ENCODE measurements around the gene TMEM183A. TPM values are rescaled to one million over a fixed set of nuclear protein-coding genes. Genes with fewer than 3 reads are reported as not detected.
A peak's percentile ranks its signal among the peaks of the same experiment; 100 is the strongest.

The TMEM183A gene
- total RNA-seq, 1 donor from 2014 or later, result 81.9 TPM

DNA sequence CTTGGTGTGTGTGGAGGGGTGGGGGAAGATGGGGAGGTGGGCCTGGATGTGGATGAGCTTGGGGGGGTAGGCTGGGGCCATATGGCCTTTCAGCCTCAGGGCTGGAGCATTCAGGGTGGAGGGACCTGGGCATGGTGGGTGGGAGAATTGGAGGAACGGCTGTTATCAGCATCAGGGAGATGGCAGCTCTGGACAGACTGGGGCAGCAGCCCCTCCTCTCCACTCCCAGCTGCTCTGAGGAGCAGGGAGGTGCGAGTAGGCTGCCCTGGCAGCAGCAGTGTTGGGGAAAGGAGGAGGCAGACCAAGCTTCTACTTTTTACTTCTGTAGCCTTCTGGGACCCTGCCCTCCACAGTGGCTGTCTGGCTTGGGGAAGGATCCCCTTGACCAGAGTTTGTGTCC is 29.4 kb downstream of the TMEM183A start:
- no peak for DNase-seq (ENCODE audit: low read depth)
- H3K36me3 ChIP-seq (ENCODE audit: control insufficient read depth, insufficient read depth, low read length), result no peaks in the 10 kb centered on the region
- no peak overlapping the region for H3K4me3 ChIP-seq (ENCODE audit: low read depth, low read length)
- H3K27me3 ChIP-seq (ENCODE audit: control insufficient read depth, insufficient read depth, low read length), result peaks cover 2% of the 10 kb centered on the region
- no peak for TF ChIP-seq CTCF (IDR thresholded peaks at IDR 0.05; ENCODE audit: insufficient read depth, low read length, poor library complexity, severe bottlenecking)

DNA sequence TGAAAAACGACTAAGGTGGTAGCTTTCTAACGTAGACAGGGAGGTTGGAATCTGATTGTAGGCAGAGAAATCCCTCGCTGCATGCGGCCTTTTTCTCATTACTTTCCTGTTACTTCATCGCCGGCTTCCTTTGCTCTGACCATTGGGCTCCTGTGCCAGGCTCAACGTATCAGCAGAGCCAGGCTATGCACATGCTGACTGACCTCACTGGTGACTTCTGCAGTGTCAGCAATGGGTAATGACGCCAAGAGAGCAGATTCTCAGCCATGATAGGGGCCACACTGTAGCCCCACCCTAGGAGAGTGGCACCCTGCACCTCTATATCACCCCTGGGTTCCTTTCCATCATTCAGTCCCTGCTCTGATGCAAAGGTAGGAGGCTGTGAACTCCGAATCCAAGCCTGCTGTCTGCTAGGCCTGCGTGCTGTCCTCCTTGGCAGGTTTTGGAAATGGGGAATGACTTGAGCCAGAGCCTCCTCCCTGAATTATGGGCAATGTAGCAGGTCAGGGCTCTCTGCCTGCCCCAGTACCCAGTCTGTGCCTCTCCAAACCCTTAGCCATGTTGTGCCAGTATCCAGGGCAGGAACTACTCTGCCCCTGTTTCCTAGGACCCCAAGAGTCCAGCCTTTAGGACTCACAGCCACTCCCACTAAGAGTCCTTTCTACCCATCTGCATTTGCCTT is 30.5 kb downstream of the TMEM183A start:
- no peak overlapping the region for H3K4me3 ChIP-seq (ENCODE audit: low read depth, low read length)
- no peak for TF ChIP-seq CTCF (IDR thresholded peaks at IDR 0.05; ENCODE audit: insufficient read depth, low read length, poor library complexity, severe bottlenecking)

DNA sequence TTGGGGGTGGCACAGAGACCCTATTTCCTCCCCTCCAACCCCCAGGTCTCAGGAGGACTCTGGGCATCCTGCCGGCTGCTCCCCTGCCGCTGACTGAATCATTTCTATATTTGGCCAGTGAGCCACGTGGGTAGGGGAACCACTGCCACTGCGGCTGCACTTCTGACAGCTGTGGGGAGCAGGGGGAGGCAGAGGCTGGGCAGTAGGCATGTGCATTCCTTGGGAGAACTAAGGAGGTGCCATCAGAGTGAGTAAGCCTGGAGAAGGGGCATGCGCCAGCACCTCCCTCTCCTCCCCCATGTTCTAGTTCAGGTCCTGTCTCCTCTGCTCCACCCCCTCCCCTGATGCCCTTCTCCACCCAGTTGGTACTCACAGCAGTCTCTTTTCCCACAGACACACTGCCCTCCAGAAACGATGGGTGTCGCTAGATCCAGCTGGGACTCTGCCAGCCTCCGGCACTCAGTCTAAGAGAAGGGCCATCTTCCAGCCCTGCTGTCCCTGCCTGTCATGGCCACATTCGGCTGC is 31.1 kb downstream of the TMEM183A start:
- DNase-seq (ENCODE audit: low read depth), result peak; percentile 82
- Histone ChIP-seq H3K36me3 (ENCODE audit: control insufficient read depth, insufficient read depth, low read length) (no peaks in the 10 kb centered on the region), H3K27me3 (ENCODE audit: control insufficient read depth, insufficient read depth, low read length) (peaks cover 2% of the 10 kb centered on the region), H3K4me3 (ENCODE audit: low read depth, low read length) (no peak overlapping the region)
- peak; percentile 8 for TF ChIP-seq CTCF (IDR thresholded peaks at IDR 0.05; ENCODE audit: insufficient read depth, low read length, poor library complexity, severe bottlenecking)

More for the DNA sequence above, 30.5 kb downstream of the TMEM183A start:
- DNase-seq (ENCODE audit: low read depth), result no peak
- Histone ChIP-seq H3K27me3 (ENCODE audit: control insufficient read depth, insufficient read depth, low read length) (peaks cover 2% of the 10 kb centered on the region), H3K36me3 (ENCODE audit: control insufficient read depth, insufficient read depth, low read length) (no peaks in the 10 kb centered on the region)

DNA sequence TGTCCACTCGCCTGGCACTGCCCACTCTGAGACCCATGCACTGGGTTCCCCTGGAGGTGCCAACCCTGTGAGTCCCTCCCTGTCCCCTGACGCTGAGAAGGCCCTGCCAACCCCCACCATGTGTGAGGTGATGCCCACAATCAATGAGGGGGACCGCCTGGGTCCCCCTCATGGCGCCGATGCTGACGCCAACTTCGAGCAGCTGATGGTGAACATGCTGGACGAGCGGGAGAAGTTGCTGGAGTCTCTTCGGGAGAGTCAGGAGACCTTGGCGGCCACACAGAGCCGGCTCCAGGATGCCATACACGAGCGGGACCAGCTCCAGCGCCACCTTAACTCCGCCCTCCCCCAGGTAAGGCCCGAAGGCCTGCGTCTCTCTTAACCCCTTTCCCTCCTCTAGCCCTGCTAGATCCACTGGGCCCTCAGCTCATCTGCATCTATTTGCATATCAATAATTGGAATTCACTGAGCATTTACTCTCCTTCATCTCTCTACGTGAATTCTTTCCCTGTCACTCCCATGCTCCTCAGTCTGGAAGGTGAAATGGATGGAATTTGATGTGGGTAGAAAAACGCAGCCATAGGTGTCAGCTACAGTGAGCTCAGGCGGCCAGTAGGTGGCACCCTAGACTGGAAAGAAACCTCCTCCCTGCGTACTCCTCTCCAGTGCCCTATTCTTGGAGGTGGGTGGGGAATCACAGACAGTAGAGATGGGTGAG is 31.9 kb downstream of the TMEM183A start:
- DNase-seq (ENCODE audit: low read depth), result peak; percentile 23
- Histone ChIP-seq H3K36me3 (ENCODE audit: control insufficient read depth, insufficient read depth, low read length) (no peaks in the 10 kb centered on the region), H3K4me3 (ENCODE audit: low read depth, low read length) (no peak overlapping the region), H3K27me3 (ENCODE audit: control insufficient read depth, insufficient read depth, low read length) (peaks cover 2% of the 10 kb centered on the region)
- TF ChIP-seq CTCF (IDR thresholded peaks at IDR 0.05; ENCODE audit: insufficient read depth, low read length, poor library complexity, severe bottlenecking), result peak; percentile 89

- Histone ChIP-seq H3K27me3 (ENCODE audit: control insufficient read depth, insufficient read depth, low read length) (peaks cover 2% of the 10 kb centered on the region), H3K36me3 (ENCODE audit: control insufficient read depth, insufficient read depth, low read length) (no peaks in the 10 kb centered on the region), H3K4me3 (ENCODE audit: low read depth, low read length) (no peak overlapping the region)
- DNase-seq (ENCODE audit: low read depth), result no peak
- peak; percentile 28 for TF ChIP-seq CTCF (IDR thresholded peaks at IDR 0.05; ENCODE audit: insufficient read depth, low read length, poor library complexity, severe bottlenecking)
Measured at GRCh38 chr1:203039609-203040512, 32.7 kb downstream of the TMEM183A start.

All from kidney epithelial cell (primary cell).